Smooth muscle cell (in vitro differentiated cells): Measurements from ENCODE around the gene OGA. TPM values are rescaled to one million over a fixed set of nuclear protein-coding genes. Genes with fewer than 3 reads are reported as not detected.

Source experiments
- DNase-seq: peaks from one replicate; lab custom pipeline; 2025; ENCODE audit not compliant: unreplicated experiment; lab: John Stamatoyannopoulos, UW
- H2AFZ ChIP-seq: fragments of 200-600 bp; sonication (generic); 2 replicates; pipeline ENCODE4 v1.6.0; 2016; ENCODE audit warnings: antibody characterized with exemption, low read depth, mild to moderate bottlenecking
- H3F3A ChIP-seq: fragments of 200-600 bp; sonication (generic); 2 replicates; pipeline ENCODE4 v1.6.0; 2017; ENCODE audit warnings: antibody characterized with exemption, low read depth
- H3K27ac ChIP-seq: fragments of 200-600 bp; sonication (generic); 2 replicates; pipeline ENCODE4 v1.5.1; 2016; ENCODE audit warnings: low read depth, mild to moderate bottlenecking
- H3K27me3 ChIP-seq: fragments of 200-600 bp; sonication (generic); 2 replicates; pipeline ENCODE4 v1.6.1; 2016; ENCODE audit warnings: low read depth, mild to moderate bottlenecking
- H3K36me3 ChIP-seq: fragments of 200-600 bp; sonication (generic); 2 replicates; pipeline ENCODE4 v1.5.1; 2016; ENCODE audit warnings: low read depth
- H3K4me1 ChIP-seq: fragments of 200-600 bp; sonication (generic); 2 replicates; pipeline ENCODE4 v1.5.1; 2016; ENCODE audit warnings: low read depth
- H3K4me2 ChIP-seq: fragments of 200-600 bp; sonication (generic); 2 replicates; pipeline ENCODE4 v1.6.0; 2016; ENCODE audit warnings: mild to moderate bottlenecking
- H3K4me3 ChIP-seq: fragments of 200-600 bp; sonication (generic); 2 replicates; pipeline ENCODE4 v1.5.1; 2016; ENCODE audit warnings: mild to moderate bottlenecking
- H3K79me2 ChIP-seq: fragments of 200-600 bp; sonication (generic); 2 replicates; pipeline ENCODE4 v1.6.0; 2016; ENCODE audit warnings: low read depth, mild to moderate bottlenecking
- H3K9ac ChIP-seq: fragments of 200-600 bp; sonication (generic); 2 replicates; pipeline ENCODE4 v1.6.0; 2016; ENCODE audit warnings: low read depth
- H3K9me3 ChIP-seq: fragments of 200-600 bp; sonication (generic); replicated peaks from 2 replicates; pipeline ENCODE4 v1.5.1; 2016; ENCODE audit warnings: low read depth
- H4K20me1 ChIP-seq: fragments of 200-600 bp; sonication (generic); 2 replicates; pipeline ENCODE4 v1.6.0; 2016; ENCODE audit warnings: low read depth
- CTCF ChIP-seq: fragments of 200-600 bp; sonication (generic); IDR thresholded peaks from 2 replicates; pipeline ENCODE4 v1.5.1; 2017; ENCODE audit warnings: borderline replicate concordance, mild to moderate bottlenecking, antibody characterized with exemption; ENCODE audit not compliant: insufficient read depth, poor library complexity, severe bottlenecking
- WGBS: methylation state at CpG from one replicate; pipeline ENCODE4 v1.1.7; 2016; ENCODE audit warnings: low lambda C conversion rate; 5-methylcytosine and 5-hydroxymethylcytosine counted together
- polyA plus RNA-seq: library from polyadenylated mRNA; unstranded; fragments of >200 nt; fragmentation: Nextera tagmentation; extraction: Ambion mirVana; gene quantifications from 2 replicates; pipeline ENCODE4 v1.2.1, GENCODE V29; 2016
- total RNA-seq: library from RNA; depleted of rRNA; stranded (reverse); fragments of >200 nt; gene quantifications from 2 replicates; pipeline ENCODE4 v1.2.3, GENCODE V29; 2014

OGA gene
- total and polyA plus RNA-seq, 2 experiments from 2014 or later: 54.8 to 98.6 TPM

- TF ChIP-seq CTCF: no peak
- H3K36me3 ChIP-seq: no peaks in the 10 kb centered on the region
- no peaks in the 10 kb centered on the region for H3K9me3 ChIP-seq
- no peaks in the 10 kb centered on the region for H3F3A ChIP-seq
- no peaks in the 10 kb centered on the region for H3K27me3 ChIP-seq
- DNase-seq: no peak
- no peaks in the 10 kb centered on the region for H3K79me2 ChIP-seq
- 80% methylated on average over 8 of the region's 8 CpGs for WGBS
- no peak overlapping the region for H3K27ac ChIP-seq
- H3K4me2 ChIP-seq: no peak overlapping the region
- peaks cover 23% of the 10 kb centered on the region for H4K20me1 ChIP-seq
- no peak overlapping the region for H2AFZ ChIP-seq
- H3K9ac ChIP-seq: no peak overlapping the region
- peaks cover 9% of the 10 kb centered on the region for H3K4me1 ChIP-seq
- H3K4me3 ChIP-seq: no peak overlapping the region
These were observed 16.1 kb upstream of the OGA start for GRCh38 chr10:101834341-101834740.

- TF ChIP-seq CTCF: no peak
- H3K9me3 ChIP-seq: no peaks in the 10 kb centered on the region
- H3K4me2 ChIP-seq: no peak overlapping the region
- DNase-seq: no peak
- H3K36me3 ChIP-seq: no peaks in the 10 kb centered on the region
- peaks cover 10% of the 10 kb centered on the region for H3K4me1 ChIP-seq
- no peak overlapping the region for H3K9ac ChIP-seq
- H3K27me3 ChIP-seq: no peaks in the 10 kb centered on the region
- no peaks in the 10 kb centered on the region for H3F3A ChIP-seq
- no peak overlapping the region for H3K27ac ChIP-seq
- H3K4me3 ChIP-seq: no peak overlapping the region
- no peaks in the 10 kb centered on the region for H3K79me2 ChIP-seq
- 100% methylated on average over 1 of the region's 1 CpG for WGBS
- no peak overlapping the region for H2AFZ ChIP-seq
- peaks cover 14% of the 10 kb centered on the region for H4K20me1 ChIP-seq
These were observed 15.2 kb upstream of the OGA start for GRCh38 chr10:101833466-101833865.

GRCh38 chr10:101832325-101832771, 14.1 kb upstream of the OGA start:
- TF ChIP-seq CTCF: no peak
- Histone ChIP-seq H3K9me3 (no peaks in the 10 kb centered on the region), H3K27ac (no peak overlapping the region), H3K36me3 (no peaks in the 10 kb centered on the region), H3K27me3 (no peaks in the 10 kb centered on the region), H3K4me1 (peaks cover 10% of the 10 kb centered on the region), H3F3A (no peaks in the 10 kb centered on the region), H3K4me3 (no peak overlapping the region), H2AFZ (no peak overlapping the region), H3K79me2 (no peaks in the 10 kb centered on the region), H3K9ac (no peak overlapping the region), H3K4me2 (no peak overlapping the region), H4K20me1 (peaks cover 5% of the 10 kb centered on the region)
- WGBS: 95% methylated on average over 4 of the region's 4 CpGs
- DNase-seq: no peak

- Histone ChIP-seq H3F3A (no peaks in the 10 kb centered on the region), H3K27me3 (no peaks in the 10 kb centered on the region), H2AFZ (no peak overlapping the region), H3K79me2 (no peaks in the 10 kb centered on the region), H3K9ac (no peak overlapping the region), H3K36me3 (no peaks in the 10 kb centered on the region), H3K9me3 (no peaks in the 10 kb centered on the region), H3K4me2 (peak overlapping the region; percentile 82), H3K27ac (no peak overlapping the region), H4K20me1 (peaks cover 1% of the 10 kb centered on the region), H3K4me1 (peaks cover 10% of the 10 kb centered on the region), H3K4me3 (peak overlapping the region; percentile 56)
- no peak for TF ChIP-seq CTCF
- DNase-seq: no peak
- WGBS: 87% methylated on average over 9 of the region's 9 CpGs
These were observed 13.0 kb upstream of the OGA start for GRCh38 chr10:101831169-101831811.
